Measurements from ENCODE around the gene USF3. TPM values are rescaled to one million over a fixed set of nuclear protein-coding genes. Genes with fewer than 3 reads are reported as not detected.

USF3 gene
- total RNA-seq, 1 donor from 2014 or later = 18.3 TPM

GRCh38 chr3:113685124-113685523 lies 11.3 kb downstream of the USF3 start:
- Mint-ChIP-seq H3K4me1 (peaks cover 6% of the 10 kb centered on the region), H3K27ac (ENCODE audit: unreplicated experiment) (no peak overlapping the region)
- no peak for DNase-seq (ENCODE audit: low read depth, low spot score)

GRCh38 chr3:113684271-113684819 lies 12.1 kb downstream of the USF3 start:
- TF ChIP-seq CTCF (conservative IDR thresholded peaks at IDR 0.05) = no peak

More at GRCh38 chr3:113685124-113685523, 11.3 kb downstream of the USF3 start:
- Mint-ChIP-seq H3K36me3 (ENCODE audit: low read depth) (peaks cover 41% of the 10 kb centered on the region), H3K27me3 (ENCODE audit: low read depth) (no peaks in the 10 kb centered on the region), H3K9me3 (peaks cover 10% of the 10 kb centered on the region), H3K4me3 (no peak overlapping the region)
- no peak for TF ChIP-seq CTCF (conservative IDR thresholded peaks at IDR 0.05)

DNA sequence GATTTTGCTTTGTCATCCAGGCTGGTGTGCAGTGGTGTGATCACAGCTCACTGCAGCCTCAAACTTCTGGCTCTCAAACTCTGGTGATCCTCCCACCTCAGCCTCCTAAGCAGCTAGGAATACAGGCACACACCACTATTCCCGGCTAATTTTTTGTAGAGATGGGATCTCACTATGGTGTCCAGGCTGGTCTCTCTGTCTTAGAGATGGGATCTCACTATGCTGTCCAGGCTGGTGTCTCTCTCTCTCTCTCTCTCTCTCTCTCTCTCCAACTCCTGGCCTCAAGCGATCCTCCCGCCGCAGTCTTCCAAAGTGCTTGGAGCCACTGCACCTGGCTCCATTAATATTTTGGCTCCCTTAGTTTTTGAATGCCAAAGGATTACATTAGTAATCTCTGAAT lies 17.7 kb downstream of the USF3 start:
- DNase-seq (ENCODE audit: low read depth, low spot score) = no peak
- Mint-ChIP-seq H3K9me3 (peaks cover 3% of the 10 kb centered on the region), H3K4me3 (no peak overlapping the region), H3K36me3 (ENCODE audit: low read depth) (peaks cover 33% of the 10 kb centered on the region), H3K4me1 (no peaks in the 10 kb centered on the region), H3K27ac (ENCODE audit: unreplicated experiment) (no peak overlapping the region), H3K27me3 (ENCODE audit: low read depth) (no peaks in the 10 kb centered on the region)
- no peak for TF ChIP-seq CTCF (conservative IDR thresholded peaks at IDR 0.05)

More at GRCh38 chr3:113684271-113684819, 12.1 kb downstream of the USF3 start:
- H3K27ac Mint-ChIP-seq (ENCODE audit: unreplicated experiment) = no peak overlapping the region
- peaks cover 47% of the 10 kb centered on the region for H3K36me3 Mint-ChIP-seq (ENCODE audit: low read depth)
- DNase-seq (ENCODE audit: low read depth, low spot score) = no peak
- H3K4me1 Mint-ChIP-seq = peaks cover 6% of the 10 kb centered on the region
- H3K9me3 Mint-ChIP-seq = peaks cover 12% of the 10 kb centered on the region
- no peak overlapping the region for H3K4me3 Mint-ChIP-seq
- no peaks in the 10 kb centered on the region for H3K27me3 Mint-ChIP-seq (ENCODE audit: low read depth)

DNA sequence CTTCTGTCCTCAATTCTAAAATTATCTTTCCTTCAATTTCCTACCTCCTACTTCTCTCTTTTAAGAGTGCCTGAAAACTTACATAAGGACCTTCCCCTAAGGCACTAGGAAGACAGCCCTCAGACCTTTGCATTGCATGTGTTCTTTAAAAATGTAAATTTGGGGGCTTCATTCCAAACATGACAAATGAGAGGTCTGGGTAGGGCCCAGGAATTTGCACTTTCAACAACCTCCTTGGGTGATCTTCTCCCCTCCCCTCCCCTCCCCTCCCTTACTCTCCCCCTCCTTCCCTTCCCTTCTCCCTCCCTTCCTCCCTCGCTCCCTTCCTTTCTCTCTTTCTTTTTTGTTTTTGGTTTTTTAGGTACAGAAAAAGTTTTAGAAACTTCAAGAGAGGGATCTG lies 18.7 kb downstream of the USF3 start:
- Mint-ChIP-seq H3K9me3 (peaks cover 3% of the 10 kb centered on the region), H3K36me3 (ENCODE audit: low read depth) (peaks cover 28% of the 10 kb centered on the region), H3K27ac (ENCODE audit: unreplicated experiment) (no peak overlapping the region), H3K27me3 (ENCODE audit: low read depth) (no peaks in the 10 kb centered on the region), H3K4me1 (no peaks in the 10 kb centered on the region), H3K4me3 (no peak overlapping the region)
- TF ChIP-seq CTCF (conservative IDR thresholded peaks at IDR 0.05) = no peak
- no peak for DNase-seq (ENCODE audit: low read depth, low spot score)

DNA sequence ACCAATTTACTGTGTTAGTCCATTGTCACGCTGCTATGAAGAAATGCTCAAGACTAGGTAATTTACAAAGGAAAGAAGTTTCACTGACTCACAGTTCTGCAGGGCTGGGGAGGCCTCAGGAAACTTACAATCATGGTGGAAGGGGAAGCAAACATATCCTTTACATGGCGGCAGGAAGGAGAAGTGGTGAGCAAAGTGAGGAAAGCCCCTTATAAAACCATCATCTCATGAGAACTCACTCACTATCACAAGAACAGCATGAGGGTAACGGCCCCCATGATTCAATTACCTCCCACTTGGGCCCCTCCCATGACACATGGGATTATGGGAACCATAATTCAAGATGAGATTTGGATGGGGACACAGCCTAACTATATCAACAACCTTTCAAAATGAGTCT lies 20.2 kb downstream of the USF3 start:
- H3K27me3 Mint-ChIP-seq (ENCODE audit: low read depth) = no peaks in the 10 kb centered on the region
- peaks cover 23% of the 10 kb centered on the region for H3K36me3 Mint-ChIP-seq (ENCODE audit: low read depth)
- no peak for TF ChIP-seq CTCF (conservative IDR thresholded peaks at IDR 0.05)
- H3K4me3 Mint-ChIP-seq = no peak overlapping the region
- H3K27ac Mint-ChIP-seq (ENCODE audit: unreplicated experiment) = no peak overlapping the region
- DNase-seq (ENCODE audit: low read depth, low spot score) = no peak
- H3K4me1 Mint-ChIP-seq = no peaks in the 10 kb centered on the region
- H3K9me3 Mint-ChIP-seq = peaks cover 3% of the 10 kb centered on the region
